ENCODE data around the gene CYSTM1. TPM values are rescaled to one million over a fixed set of nuclear protein-coding genes. Genes with fewer than 3 reads are reported as not detected.

CYSTM1 gene
- total RNA-seq, 2 experiments from 2014 or later = 15.8 to 18.5 TPM

DNA sequence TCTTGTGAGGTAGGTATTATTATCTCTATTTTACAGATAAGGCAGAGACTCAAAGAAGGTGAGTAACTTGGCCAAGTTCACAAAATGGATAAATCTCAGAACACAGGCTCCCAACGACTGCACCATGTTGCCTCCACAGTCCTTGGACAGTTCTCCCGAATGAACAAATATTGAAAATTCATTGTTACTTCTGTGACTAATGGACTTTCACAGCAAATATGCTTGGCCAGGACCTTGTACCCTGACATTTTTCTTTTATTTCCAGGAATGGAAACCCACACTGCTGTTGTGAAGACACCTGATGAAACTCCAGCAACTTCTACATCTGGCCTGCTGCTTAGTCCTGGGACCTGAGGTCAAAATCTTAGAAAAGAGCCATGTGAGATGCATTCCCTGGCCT, 2.5 kb upstream of the CYSTM1 start:
- ATAC-seq (no peak), DNase-seq (no peak)
- Mint-ChIP-seq H3K4me3 (no peak overlapping the region), H3K27me3 (peaks cover 4% of the 10 kb centered on the region), H3K36me3 (ENCODE audit: low read depth) (no peaks in the 10 kb centered on the region), H3K4me1 (ENCODE audit: low read depth) (peaks cover 8% of the 10 kb centered on the region), H3K9me3 (no peaks in the 10 kb centered on the region), H3K27ac (no peak overlapping the region)
- intact Hi-C loops (cut with micrococcal nuclease) = no loop called here
- TF ChIP-seq CTCF (IDR thresholded peaks at IDR 0.05) = no peak
- ChIA-PET CTCF (no interaction called here), POLR2A (no interaction called here)

DNA sequence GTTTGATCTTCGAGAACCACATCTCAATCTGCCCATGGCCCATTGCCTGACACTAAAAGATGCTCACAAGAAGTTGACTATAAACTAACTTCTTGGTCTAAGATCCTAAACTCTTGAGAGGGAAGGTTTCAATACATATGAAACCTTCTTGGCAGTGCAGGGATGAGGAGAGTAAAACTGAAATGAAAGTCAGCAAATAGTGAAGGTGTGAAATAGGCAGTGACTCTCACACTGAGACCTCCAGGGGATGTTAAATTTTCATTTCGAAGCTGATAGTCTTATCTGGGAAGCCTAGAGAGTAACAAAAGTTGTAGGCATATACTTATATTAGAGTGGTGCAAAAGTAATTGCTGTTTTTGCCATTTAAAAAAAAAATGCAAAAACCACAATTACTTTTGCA, 974 bp upstream of the CYSTM1 start:
- Mint-ChIP-seq H3K9me3 (no peaks in the 10 kb centered on the region), H3K4me3 (peak overlapping the region; percentile 81), H3K27me3 (peaks cover 4% of the 10 kb centered on the region), H3K27ac (no peak overlapping the region), H3K4me1 (ENCODE audit: low read depth) (peaks cover 8% of the 10 kb centered on the region), H3K36me3 (ENCODE audit: low read depth) (no peaks in the 10 kb centered on the region)
- POLR2A ChIA-PET = interaction anchor here (0.6 to 1.1 kb wide), 3 partner anchors 227 to 506 kb away, joined by 3 read pairs; no protein-coding TSS in a partner anchor
- CTCF ChIA-PET = interaction anchor here (1.1 to 1.7 kb wide), 3 partner anchors 20 to 178 kb away, joined by 3 to 4 read pairs (median 3); no protein-coding TSS in a partner anchor
- no peak for ATAC-seq
- intact Hi-C loops (cut with micrococcal nuclease) = no loop called here
- no peak for DNase-seq
- TF ChIP-seq CTCF (IDR thresholded peaks at IDR 0.05) = no peak

DNA sequence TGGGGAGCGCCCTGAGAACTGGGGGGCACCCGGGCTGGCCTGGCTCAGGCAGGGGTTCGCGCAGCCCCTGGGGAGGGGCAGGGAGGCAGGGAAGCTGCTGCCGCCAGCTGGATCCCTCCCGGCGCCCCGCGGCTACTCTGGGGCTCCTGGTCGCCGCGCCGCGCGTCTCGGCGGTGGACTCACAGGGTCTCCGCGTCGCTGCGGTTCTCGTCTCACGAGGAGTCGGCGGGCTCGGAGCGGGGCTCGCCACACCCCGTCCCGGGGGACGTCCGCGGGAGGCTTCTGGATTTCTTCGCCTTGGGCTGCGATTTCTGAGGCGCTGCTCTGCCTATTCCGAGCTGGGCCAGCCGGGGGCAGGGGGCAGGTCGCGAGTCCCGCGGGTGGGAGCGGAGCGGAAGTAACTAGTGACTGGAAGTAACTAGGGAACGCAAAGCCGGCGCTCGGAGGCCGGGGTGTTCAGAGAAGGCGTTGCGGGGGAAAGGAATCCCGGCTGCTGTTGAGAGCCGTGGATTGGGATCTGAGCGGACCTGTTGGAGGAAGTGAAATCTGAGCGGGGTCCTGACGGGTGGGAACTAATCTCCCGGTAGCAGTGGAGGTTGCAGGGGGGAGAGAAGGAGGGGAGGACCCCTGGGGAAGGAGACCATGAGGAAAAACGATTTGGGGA, 511 bp downstream of the CYSTM1 start:
- ATAC-seq (peak; percentile 45), DNase-seq (peak; percentile 77)
- Mint-ChIP-seq H3K27me3 (peaks cover 4% of the 10 kb centered on the region), H3K9me3 (no peaks in the 10 kb centered on the region), H3K27ac (peak overlapping the region; percentile 79), H3K4me3 (peak overlapping the region; percentile 81), H3K36me3 (ENCODE audit: low read depth) (no peaks in the 10 kb centered on the region), H3K4me1 (ENCODE audit: low read depth) (peaks cover 9% of the 10 kb centered on the region)
- TF ChIP-seq CTCF (IDR thresholded peaks at IDR 0.05) = peak; percentile 45
- intact Hi-C loops (cut with micrococcal nuclease) = no loop called here
- CTCF ChIA-PET = interaction anchor here (0.6 to 2.6 kb wide), 5 partner anchors 13 to 177 kb away, joined by 3 to 8 read pairs (median 3); no protein-coding TSS in a partner anchor
- POLR2A ChIA-PET = interaction anchor here (0.6 to 1.5 kb wide), 5 partner anchors 16 to 225 kb away, joined by 3 to 5 read pairs (median 3); no protein-coding TSS in a partner anchor

GRCh38 chr5:140176031-140176387, 1.0 kb downstream of the CYSTM1 start:
- no peak for TF ChIP-seq CTCF (IDR thresholded peaks at IDR 0.05)
- ATAC-seq (no peak), DNase-seq (no peak)
- H3K36me3 Mint-ChIP-seq (ENCODE audit: low read depth) = no peaks in the 10 kb centered on the region
- peak overlapping the region; percentile 79 for H3K27ac Mint-ChIP-seq
- H3K4me1 Mint-ChIP-seq (ENCODE audit: low read depth) = peaks cover 12% of the 10 kb centered on the region
- intact Hi-C loops (cut with micrococcal nuclease) = no loop called here
- POLR2A ChIA-PET = no interaction called here
- H3K4me3 Mint-ChIP-seq = peak overlapping the region; percentile 81
- H3K9me3 Mint-ChIP-seq = no peaks in the 10 kb centered on the region
- CTCF ChIA-PET = interaction anchor here (1.2 to 2.6 kb wide), 2 partner anchors 13 to 30 kb away, joined by 3 to 8 read pairs; no protein-coding TSS in a partner anchor
- peaks cover 4% of the 10 kb centered on the region for H3K27me3 Mint-ChIP-seq

GRCh38 chr5:140178086-140178410, 3.1 kb downstream of the CYSTM1 start:
- Mint-ChIP-seq H3K4me1 (ENCODE audit: low read depth) (peaks cover 12% of the 10 kb centered on the region), H3K4me3 (no peak overlapping the region), H3K27me3 (peaks cover 4% of the 10 kb centered on the region), H3K36me3 (ENCODE audit: low read depth) (no peaks in the 10 kb centered on the region), H3K27ac (no peak overlapping the region), H3K9me3 (no peaks in the 10 kb centered on the region)
- no peak for ATAC-seq
- ChIA-PET POLR2A (no interaction called here), CTCF (interaction anchor here (1.5 kb wide), 1 partner anchor 62 kb away, joined by 3 read pairs; no protein-coding TSS in a partner anchor)
- intact Hi-C loops (cut with micrococcal nuclease) = no loop called here
- DNase-seq = no peak
- TF ChIP-seq CTCF (IDR thresholded peaks at IDR 0.05) = no peak
